ENCODE data around the gene VPS52. TPM values are rescaled to one million over a fixed set of nuclear protein-coding genes. Genes with fewer than 3 reads are reported as not detected.

VPS52 gene
- total and polyA plus RNA-seq, 4 donors: 37.3 to 59.9 (median 43.9) TPM

GRCh38 chr6:33237741-33238140 lies 33.9 kb downstream of the VPS52 start:
- H3K9me3 ChIP-seq (ENCODE audit: control insufficient read depth in 4 of 4, insufficient read depth in 3 of 4, low read length in 3 of 4): no peaks in the 10 kb centered on the region
- no peak for DNase-seq
- WGBS, 2 donors: 73 to 84% methylated on average over 2 of the region's 2 CpGs

GRCh38 chr6:33236852-33237251 lies 34.8 kb downstream of the VPS52 start:
- TF ChIP-seq CTCF (IDR thresholded peaks at IDR 0.05; ENCODE audit: control extremely low read depth, extremely low read depth): no peak
- 85% methylated on average over 6 of the region's 6 CpGs for WGBS, 2 donors
- H3K4me3 ChIP-seq: no peak overlapping the region
- no peaks in the 10 kb centered on the region for H3K36me3 ChIP-seq (ENCODE audit: control insufficient read depth in 4 of 4, insufficient read depth in 4 of 4, low read length in 4 of 4)
- peaks cover 0 to 3% (median 0%) of the 10 kb centered on the region in 3 donors for H3K27me3 ChIP-seq (ENCODE audit: control insufficient read depth in 3 of 3, insufficient read depth in 3 of 3, low read length in 2 of 3)
- H3K27ac ChIP-seq (ENCODE audit: low read depth in 1 of 2, low read length in 1 of 2): no peak overlapping the region
- H3K9ac ChIP-seq (ENCODE audit: insufficient read depth in 1 of 2, low read length in 2 of 2): no peak overlapping the region
- DNase-seq (no peak), ATAC-seq (ENCODE audit: insufficient read depth, low FRiP score) (no peak)
- no peaks in the 10 kb centered on the region for H3K4me1 ChIP-seq (ENCODE audit: control insufficient read depth in 5 of 5, insufficient read depth in 5 of 5, low read length in 5 of 5)
- no peaks in the 10 kb centered on the region for H3K9me3 ChIP-seq (ENCODE audit: control insufficient read depth in 4 of 4, insufficient read depth in 3 of 4, low read length in 3 of 4)

More at GRCh38 chr6:33237741-33238140, 33.9 kb downstream of the VPS52 start:
- no peak overlapping the region for H3K27ac ChIP-seq (ENCODE audit: low read depth in 1 of 2, low read length in 1 of 2)
- no peak overlapping the region for H3K4me3 ChIP-seq
- ATAC-seq (ENCODE audit: insufficient read depth, low FRiP score): no peak
- H3K27me3 ChIP-seq (ENCODE audit: control insufficient read depth in 3 of 3, insufficient read depth in 3 of 3, low read length in 2 of 3): peaks cover 0 to 5% (median 0%) of the 10 kb centered on the region in 3 donors
- H3K9ac ChIP-seq (ENCODE audit: insufficient read depth in 1 of 2, low read length in 2 of 2): no peak overlapping the region
- no peaks in the 10 kb centered on the region for H3K4me1 ChIP-seq (ENCODE audit: control insufficient read depth in 5 of 5, insufficient read depth in 5 of 5, low read length in 5 of 5)
- TF ChIP-seq CTCF (IDR thresholded peaks at IDR 0.05; ENCODE audit: control extremely low read depth, extremely low read depth): no peak
- no peaks in the 10 kb centered on the region for H3K36me3 ChIP-seq (ENCODE audit: control insufficient read depth in 4 of 4, insufficient read depth in 4 of 4, low read length in 4 of 4)

DNA sequence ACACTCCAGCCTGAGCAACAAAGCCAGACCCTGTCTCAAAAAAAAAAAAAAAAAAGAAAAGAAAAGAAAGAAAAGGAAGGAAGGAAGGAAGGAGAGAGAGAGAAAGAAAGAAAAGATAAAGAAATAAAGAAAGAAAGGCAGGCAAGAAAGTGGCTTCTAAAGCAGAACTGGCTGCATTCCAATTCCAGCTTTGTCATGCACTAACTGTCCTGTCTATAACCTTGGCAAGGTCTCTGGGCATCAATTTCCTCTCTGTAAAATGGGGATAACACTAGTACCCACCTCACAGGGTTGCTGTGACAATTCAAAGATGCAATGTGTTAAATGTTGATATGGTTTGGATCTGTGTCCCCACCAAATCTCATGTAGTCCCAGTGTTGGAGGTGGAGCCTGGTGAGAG lies 35.3 kb downstream of the VPS52 start:
- no peak overlapping the region for H3K4me3 ChIP-seq

More for the DNA sequence above, 35.3 kb downstream of the VPS52 start:
- peaks cover 0 to 3% (median 0%) of the 10 kb centered on the region in 3 donors for H3K27me3 ChIP-seq (ENCODE audit: control insufficient read depth in 3 of 3, insufficient read depth in 3 of 3, low read length in 2 of 3)
- H3K36me3 ChIP-seq (ENCODE audit: control insufficient read depth in 4 of 4, insufficient read depth in 4 of 4, low read length in 4 of 4): no peaks in the 10 kb centered on the region
- DNase-seq (no peak), ATAC-seq (ENCODE audit: insufficient read depth, low FRiP score) (no peak)
- no peak for TF ChIP-seq CTCF (IDR thresholded peaks at IDR 0.05; ENCODE audit: control extremely low read depth, extremely low read depth)
- H3K9ac ChIP-seq (ENCODE audit: insufficient read depth in 1 of 2, low read length in 2 of 2): no peak overlapping the region
- H3K27ac ChIP-seq (ENCODE audit: low read depth in 1 of 2, low read length in 1 of 2): no peak overlapping the region
- H3K9me3 ChIP-seq (ENCODE audit: control insufficient read depth in 4 of 4, insufficient read depth in 3 of 4, low read length in 3 of 4): no peaks in the 10 kb centered on the region
- H3K4me1 ChIP-seq (ENCODE audit: control insufficient read depth in 5 of 5, insufficient read depth in 5 of 5, low read length in 5 of 5): no peaks in the 10 kb centered on the region

Data from lung (tissue), 12 donors.